Raji (cell line): ENCODE measurements around the gene ITGA11.

Source experiments
- POLR2A ChIP-seq: IDR thresholded peaks from 2 replicates; pipeline ENCODE4 v1.6.1; 2011; ENCODE audit warnings: low read depth, low read length, control low read depth; ENCODE audit not compliant: insufficient read depth

Gene ITGA11

GRCh38 chr15:68399096-68400065 is 32.6 kb downstream of the ITGA11 start:
- TF ChIP-seq POLR2A = no peak

- no peak for TF ChIP-seq POLR2A
Measured at GRCh38 chr15:68396068-68396467, 35.9 kb downstream of the ITGA11 start.

GRCh38 chr15:68391121-68391520 is 40.8 kb downstream of the ITGA11 start:
- no peak for TF ChIP-seq POLR2A

- no peak for TF ChIP-seq POLR2A
Measured at GRCh38 chr15:68389936-68390817, 41.8 kb downstream of the ITGA11 start.

GRCh38 chr15:68389041-68389930 is 42.7 kb downstream of the ITGA11 start:
- no peak for TF ChIP-seq POLR2A

- TF ChIP-seq POLR2A = no peak
Measured at GRCh38 chr15:68387381-68388143, 44.4 kb downstream of the ITGA11 start.

- TF ChIP-seq POLR2A = no peak
Measured at GRCh38 chr15:68386587-68387288, 45.2 kb downstream of the ITGA11 start.

- no peak for TF ChIP-seq POLR2A
Measured at GRCh38 chr15:68385671-68386586, 46.0 kb downstream of the ITGA11 start.

- TF ChIP-seq POLR2A = no peak
Measured at GRCh38 chr15:68385240-68385561, 46.8 kb downstream of the ITGA11 start.

- TF ChIP-seq POLR2A = no peak
Measured at GRCh38 chr15:68384451-68385239, 47.3 kb downstream of the ITGA11 start.

- no peak for TF ChIP-seq POLR2A
Measured at GRCh38 chr15:68383161-68384074, 48.5 kb downstream of the ITGA11 start.
